Activated CD4-positive, alpha-beta T cell treated with anti-CD3 and anti-CD28 coated beads, Interleukin-10, Interleukin-2, amounts not matched to agents 100 ng/mL and 50 ng/mL, durations not matched to agents 16 hours and 8 hours (primary cell): ENCODE results near the gene SLC22A7.
"Not testable (repeated sequence)": the region's sequence is repeated elsewhere in the genome, so short reads cannot be mapped to it uniquely, and the experiment has no call there.

ENCODE experiments used
- DNase-seq: peaks from one replicate; pipeline ENCODE4 v3.0.0-alpha.2; 2020

SLC22A7 gene

DNA sequence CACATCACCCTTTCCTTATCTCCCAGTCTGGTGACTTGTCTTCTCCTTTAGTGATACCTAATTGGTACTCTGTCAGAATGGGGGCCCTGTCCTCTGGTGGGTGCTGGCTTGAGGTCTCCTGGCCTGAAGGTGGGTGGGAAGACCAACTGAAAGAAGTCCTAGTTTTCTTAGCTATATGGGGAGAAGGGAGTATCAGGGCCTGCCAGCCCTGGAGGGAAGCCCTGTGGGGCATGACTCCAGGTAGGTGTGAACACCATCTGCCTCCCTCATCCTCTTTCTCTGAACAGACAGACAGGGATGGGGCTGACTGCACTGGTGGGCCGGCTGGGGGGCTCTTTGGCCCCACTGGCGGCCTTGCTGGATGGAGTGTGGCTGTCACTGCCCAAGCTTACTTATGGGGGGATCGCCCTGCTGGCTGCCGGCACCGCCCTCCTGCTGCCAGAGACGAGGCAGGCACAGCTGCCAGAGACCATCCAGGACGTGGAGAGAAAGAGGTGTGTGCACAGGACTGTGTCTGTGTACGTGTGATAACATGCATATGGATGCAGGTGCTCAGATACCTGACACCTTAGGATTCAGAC lies 5.8 kb downstream of the SLC22A7 start:
- no peak for DNase-seq

DNA sequence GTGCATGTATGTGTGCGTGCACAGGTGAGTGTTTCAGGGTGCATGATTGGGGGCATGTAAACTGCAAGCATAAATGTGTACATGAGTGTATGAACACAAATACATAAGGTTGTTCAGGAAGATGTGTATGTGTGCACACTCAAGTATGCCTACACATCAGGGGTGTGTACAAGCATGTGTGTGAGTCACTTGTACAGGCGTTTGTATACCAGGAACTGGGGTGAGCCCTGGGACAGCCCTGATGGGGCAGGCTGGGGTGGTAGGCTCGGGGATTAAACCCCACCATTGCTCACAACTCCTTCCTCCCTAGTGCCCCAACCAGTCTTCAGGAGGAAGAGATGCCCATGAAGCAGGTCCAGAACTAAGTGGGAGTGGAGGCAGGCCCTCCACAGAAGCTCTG lies 6.3 kb downstream of the SLC22A7 start:
- DNase-seq: no peak

DNA sequence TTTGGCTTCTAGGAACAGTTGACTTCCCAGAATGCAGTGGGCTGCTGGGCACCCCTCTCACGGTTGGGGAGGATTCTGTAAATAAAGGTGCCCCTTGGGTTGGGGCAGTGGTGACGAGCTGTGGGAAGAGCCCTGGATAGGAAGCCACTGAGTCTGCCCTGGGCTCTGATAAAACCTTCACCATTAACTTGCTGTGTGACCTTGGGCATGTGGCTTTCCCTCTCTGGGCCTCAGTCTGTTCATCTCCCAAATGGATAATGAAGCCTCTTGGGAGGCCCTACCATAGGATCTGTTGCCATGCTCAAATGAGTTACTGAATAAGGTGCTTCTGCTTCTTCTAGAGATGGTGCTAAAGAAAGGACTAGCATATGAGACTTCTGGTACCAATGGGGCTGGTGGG lies 6.8 kb downstream of the SLC22A7 start:
- no peak for DNase-seq

DNA sequence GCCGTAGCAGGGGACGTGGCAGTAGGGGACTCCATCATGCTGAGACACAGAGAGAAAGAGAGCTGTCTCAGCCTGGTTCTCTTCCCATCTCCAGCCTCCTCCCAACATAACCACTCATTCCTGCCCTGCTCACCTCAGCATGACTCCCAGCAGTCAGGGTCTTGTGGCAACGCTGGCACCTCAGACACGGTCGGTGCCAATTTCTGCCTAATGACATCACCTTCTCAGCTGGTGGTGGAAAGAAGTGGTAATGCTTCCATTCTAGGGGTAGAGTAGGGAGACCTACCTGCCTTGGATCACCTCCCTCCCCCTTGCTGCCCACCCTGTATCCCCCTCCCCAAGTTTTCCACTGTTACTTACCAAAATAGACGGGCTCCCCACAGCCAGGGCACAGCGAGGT lies 8.0 kb downstream of the SLC22A7 start:
- no peak for DNase-seq

DNA sequence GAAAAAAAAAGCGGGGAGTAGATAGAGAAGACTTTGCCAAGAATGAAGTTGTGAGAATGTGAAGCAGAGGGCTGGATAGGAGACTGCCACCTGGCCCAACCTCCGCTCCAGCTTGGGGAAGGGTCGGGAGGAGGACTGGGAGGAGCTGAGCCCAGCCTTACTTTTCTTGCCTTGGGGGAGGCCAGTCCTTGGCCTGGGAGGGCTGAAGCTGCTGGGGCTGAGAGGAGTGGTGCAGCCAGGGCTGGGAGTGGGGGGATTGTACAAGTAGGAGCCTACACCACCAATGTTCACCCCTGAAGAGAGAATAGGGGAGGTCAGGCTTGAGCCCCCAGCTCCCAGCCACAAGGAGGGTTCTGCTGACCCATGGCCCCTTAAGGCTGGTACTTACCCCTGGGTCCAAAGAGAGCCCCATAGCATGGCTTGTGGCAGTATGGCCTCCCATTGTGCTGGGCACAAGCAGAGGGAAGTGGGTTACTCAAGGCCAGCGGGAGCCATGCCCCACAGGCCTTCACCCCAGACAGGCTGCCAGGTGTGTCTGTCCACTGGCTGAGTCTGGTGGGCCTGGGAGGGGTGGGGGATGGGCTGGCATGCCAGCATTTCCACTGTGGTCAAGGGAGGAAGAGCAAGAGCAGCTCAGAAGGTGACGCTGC lies 9.5 kb downstream of the SLC22A7 start:
- DNase-seq: no peak

DNA sequence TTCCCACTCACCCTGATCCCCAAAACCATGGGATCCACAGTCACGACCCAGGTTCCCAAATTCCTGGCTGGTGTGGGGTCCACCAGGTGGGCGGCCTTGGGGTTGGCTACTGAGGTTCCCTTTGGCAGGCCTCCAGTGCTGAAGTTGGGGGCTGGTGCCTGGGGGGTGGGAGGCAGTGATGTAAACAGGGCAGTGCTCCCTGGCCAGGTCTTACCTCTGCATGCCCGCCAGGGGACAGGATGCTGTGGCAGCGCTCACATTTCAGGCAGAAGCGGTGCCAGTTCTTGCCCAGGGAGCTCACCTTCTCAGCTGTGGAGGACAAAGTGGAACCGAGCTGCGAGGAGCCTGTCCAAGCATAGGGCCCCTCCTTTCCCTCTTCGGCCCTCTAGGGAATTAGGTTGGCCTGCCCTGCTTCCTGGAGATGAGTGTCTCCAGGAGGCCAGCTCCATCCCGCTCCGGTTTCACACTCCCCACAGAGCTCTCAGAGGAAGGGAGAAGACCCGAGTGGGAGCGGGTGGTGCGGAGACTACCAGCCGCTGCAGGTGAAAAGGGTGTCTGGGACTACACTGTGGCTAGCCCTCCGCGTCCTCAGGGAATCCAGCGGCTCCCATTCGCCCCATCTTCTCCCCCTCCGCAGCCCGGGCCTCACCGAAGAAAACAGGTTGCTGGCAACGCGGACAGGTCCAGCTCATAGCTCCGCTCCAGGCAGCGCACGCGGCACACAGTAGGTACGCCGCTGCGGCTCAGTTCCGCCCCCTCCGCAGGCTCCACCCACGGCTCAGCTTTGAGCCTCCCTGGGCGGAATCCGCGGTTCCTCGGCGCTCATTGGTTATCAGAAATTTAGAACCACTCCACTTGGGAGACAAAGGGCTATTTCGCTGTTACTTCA lies 10.3 kb downstream of the SLC22A7 start, which contains the start of gene CRIP3:
Gene CRIP3 (minus strand): TSS at position 726 of the 889 bp plus-strand sequence. CDS start 34 bp downstream, at position 692.
- DNase-seq: peak; percentile 52

DNA sequence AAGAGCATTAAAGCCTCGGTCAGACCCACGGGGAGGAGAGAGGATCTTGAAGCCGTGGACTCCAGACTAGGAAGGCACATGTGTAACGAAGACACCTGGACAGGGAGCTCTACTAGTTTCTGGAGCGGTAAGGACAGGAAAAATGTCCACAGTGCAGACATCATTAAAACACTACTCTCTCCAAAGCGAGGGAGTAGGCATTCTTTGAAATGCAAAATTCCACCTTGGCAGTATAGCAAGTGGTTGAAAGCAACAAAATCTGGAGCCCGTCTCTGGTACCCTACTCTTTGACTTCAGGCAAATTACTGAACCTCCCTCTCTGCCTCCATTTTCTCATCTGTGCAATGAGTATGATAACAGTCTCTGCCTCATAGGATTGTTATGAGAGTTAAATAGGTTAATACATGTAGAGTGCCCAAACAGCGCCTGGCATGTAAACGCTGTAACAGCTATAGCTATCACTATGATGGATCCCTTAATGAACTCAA lies 11.0 kb downstream of the SLC22A7 start:
- DNase-seq: no peak

DNA sequence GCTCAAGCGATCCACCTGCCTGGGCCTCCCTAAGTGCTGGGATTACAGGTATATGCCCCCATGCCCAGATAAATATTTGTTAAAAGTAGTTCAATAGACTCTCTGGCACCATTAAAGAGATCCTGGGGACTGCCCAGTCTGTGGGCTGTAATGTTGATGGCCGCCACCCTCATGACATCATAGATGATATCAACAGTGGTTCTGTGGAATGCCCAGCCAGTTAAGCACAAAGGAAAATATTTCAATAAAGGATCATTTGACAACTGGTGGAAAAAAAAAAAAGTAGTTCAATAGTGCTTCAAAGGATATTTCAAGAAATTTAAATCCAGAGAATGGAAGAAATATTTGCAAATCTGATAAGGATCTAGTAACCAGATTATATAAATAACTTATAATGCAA lies 12.1 kb downstream of the SLC22A7 start:
- DNase-seq: no peak

DNA sequence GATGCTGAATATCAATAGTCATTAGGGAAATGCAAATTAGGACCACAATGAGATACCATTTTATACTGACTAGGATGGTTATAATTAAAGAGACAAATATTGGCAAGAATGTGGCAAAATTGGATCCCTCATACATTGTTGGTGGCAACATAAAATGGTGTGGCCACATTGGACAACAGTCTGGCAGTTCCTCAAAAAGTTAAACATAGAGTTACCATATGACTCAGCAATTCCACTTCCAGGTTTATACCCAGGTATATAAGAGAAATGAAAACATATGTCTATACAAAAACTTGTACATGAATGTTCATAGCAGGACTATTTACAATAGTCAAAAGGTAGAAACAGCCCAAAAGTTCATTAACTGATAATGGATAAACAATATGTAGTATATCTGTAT lies 12.6 kb downstream of the SLC22A7 start:
- no peak for DNase-seq

DNA sequence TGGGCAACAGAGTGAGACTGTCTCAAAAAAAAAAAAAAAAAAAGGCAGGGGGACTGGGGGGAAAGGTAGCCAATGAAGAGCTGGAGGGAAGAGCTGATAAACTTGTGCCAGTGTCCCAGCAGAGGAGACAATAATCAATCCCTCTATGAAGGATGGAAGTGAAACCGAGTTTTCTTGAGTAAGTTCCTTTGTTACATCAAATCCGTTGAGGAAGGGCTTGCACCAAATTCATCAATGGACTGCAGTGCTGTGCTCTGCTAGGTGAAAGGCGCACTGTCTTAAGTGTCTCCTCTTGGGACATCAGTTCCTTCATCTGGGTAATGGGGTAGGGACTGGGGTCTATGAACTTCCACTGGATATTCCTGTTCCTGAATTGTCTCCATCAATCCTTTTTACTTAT lies 13.6 kb downstream of the SLC22A7 start:
- DNase-seq: no peak

DNA sequence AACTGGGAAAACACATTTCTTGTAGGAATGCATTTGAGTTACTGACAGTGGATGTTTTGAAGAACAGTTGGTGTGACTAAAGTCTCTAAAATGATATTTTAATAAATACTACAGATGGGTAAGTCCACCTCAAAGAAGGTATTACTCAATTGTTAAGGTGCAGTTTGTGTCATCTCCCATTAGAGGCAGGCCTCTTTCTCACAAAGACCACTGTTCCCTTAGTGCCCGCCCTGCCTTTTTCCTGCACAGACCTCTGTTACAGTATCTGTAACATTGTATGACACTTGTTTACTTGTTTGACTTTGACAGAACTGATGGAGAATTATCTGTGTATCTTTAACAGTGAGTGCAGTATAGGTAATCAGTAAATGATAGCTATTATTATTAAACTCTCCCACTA lies 15.8 kb downstream of the SLC22A7 start:
- no peak for DNase-seq

DNA sequence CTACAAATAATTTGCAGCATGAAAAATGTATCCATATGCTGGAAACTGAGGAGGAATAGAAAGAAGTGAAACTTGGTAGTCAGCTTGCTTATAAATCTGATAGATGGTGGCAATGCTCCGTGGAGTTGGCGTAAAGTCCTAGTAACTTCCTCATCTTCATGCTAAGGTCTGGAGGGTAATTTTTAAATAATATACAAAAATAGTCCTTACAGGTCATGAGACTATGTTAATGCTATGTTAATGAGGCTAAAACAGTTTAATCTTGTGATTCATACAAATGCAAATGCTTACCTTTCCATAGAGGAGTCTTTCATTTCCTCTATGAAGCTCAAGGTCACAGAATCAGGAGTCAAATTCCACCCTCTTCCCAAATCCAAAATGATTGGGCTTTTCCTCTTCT lies 20.0 kb downstream of the SLC22A7 start:
- DNase-seq: no peak

DNA sequence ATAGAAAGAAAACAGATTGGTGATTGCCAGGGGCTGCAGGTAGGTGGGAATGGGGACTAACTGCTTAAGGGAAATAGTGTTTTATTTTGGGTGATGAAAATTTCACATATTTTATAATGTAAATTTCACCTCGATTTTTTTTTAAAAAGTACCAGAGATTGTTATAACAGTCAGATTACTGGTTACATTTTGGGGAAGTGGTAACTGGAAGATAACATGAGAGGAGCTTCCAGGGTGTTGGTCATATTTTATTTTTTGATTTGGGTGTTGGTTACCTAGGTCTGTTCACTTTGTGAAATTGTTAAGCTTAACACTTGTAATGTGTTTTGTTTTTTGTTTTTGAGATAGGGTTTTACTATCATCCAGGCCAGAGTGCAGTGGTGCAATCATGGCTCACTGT lies 27.8 kb downstream of the SLC22A7 start:
- DNase-seq: no peak

DNA sequence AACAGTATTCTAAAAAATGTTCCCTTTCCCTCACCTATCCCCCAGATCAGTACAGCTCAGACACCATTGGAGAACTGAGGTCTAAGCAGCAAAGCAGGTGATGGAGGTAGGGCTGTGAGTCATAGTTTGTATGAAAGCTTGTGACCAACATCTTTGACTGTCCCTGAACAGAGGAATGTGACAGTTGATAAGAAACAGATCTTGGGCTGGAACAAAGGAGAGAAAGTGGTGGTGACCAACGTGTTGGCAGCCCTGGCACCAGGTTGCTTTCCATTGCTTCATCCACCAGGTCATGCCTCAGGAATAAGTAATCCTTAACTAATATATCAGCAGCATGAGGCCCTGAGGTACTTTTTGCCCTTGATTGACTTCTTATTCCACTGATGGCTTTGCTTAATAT lies 30.5 kb downstream of the SLC22A7 start:
- no peak for DNase-seq

DNA sequence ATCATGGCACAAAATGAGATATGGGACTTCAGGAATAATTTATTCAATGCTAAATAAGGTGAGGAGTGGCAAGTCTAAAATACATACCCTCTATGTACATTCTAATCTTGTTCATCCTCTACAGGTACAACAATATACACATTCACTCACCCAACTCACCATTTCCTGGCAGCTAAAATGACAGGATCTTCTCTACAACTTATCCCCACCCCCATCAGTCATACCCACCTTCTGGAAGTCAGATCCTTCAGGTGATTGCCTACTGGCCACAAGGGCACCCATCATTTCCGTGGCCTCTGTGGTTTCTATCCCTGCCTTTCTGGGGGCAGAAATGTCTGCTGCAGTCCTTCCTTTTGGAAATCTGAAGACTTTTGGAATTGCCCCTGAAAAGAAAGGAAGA lies 33.4 kb downstream of the SLC22A7 start:
- no peak for DNase-seq

DNA sequence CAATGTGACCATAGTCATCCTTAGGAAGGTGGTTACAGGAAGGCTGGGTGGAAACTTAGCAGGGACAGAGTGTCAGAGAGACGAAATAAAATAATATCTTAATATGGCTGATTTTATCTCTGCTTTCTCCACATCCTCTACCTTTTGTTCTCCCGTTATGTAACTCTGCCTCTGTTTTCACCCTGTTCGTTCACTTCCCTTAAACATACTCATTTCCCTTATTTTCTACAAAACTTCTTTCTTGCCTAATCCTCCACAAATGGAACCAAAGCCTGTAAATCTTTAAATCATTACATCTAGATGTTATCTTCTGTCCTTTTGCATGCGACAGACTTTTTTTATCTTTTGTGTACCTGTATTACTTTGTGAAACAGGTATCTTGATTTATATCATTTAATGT lies 33.8 kb downstream of the SLC22A7 start:
- no peak for DNase-seq

DNA sequence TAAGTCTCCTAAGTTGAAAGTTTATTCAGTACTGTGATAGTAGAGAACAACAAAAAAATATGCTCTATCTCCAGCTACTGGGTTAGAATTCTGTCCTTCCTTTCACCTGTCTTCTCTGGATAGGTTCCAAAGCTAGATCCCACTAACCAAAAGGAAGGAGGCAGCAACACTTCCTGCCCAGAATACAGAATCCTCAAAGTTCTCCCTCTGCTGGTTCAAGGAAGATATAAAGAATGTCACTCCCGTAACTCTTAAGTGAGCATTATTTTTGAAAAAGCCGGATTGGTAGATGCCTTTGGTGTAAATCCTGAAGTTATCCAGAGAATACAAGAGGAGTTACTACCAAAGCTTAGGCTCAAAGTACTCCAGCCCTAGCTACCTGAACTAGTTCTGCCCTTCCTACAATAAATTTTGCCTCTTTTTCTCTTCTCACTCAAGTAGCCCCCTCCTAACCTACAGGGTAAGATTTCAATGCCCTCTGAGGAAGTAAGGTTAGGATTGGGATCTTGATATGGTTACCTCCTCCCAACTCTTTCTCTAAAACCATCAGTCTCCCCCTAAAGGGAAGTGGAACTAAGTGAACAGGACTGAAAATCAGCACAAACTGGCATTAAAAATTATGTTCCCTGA lies 36.5 kb downstream of the SLC22A7 start:
- DNase-seq: peak; percentile 5

DNA sequence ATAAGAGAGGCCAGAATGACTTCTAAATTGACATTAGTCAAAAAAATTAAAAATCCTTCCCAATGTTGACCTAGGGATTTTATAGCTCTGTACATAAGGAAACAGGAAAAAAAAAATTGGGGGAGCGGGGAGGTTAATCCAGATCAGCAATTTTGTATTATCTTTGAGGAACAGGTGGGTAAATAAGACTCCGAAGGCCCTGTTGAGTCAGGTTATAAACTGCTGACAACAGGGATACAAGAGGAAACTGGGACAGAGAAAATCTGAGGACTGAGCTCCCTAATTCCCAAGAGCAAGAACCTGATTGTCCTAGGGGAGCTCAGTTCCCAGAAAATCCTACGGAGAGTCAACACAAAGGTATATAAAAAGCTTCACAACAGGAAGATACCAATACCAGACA lies 37.4 kb downstream of the SLC22A7 start:
- DNase-seq: no peak

DNA sequence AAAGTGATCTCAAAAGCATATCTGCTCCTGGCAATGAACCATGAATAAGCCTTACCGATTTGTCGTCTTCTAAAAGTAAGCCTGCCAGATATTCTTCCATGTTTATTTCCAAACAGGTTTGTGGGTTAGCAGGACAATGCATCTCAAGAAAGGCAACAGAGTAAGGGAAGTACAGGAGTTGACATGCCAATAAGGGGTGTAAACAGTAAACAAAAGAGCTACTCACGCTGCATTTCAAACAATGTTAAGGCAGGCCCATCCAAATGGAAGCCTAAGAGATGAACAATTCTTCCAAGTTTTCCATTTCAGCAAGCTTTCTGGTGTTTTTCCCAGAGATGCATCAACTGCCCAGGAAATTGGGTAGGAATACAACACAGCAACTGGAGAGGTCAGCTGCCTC lies 38.3 kb downstream of the SLC22A7 start:
- no peak for DNase-seq

DNA sequence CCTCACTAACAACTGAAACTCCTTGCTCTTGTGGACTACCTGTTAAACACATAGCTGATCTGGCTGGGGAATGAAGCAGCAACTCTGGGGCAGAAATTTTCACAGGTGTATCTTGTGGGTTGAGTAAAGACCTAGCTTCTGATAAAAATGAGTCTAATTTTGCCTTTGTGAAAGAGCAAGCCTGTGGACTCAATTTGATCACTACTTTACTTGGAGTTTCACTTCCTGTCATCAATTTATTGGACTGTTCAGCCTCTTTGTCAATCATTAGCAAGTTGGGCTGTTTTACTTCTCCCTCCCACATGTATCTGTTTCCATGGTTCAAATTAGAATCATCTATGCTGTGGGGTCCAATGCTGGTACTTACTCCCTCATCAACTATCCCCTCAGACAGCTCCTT lies 40.2 kb downstream of the SLC22A7 start:
- DNase-seq: no peak

DNA sequence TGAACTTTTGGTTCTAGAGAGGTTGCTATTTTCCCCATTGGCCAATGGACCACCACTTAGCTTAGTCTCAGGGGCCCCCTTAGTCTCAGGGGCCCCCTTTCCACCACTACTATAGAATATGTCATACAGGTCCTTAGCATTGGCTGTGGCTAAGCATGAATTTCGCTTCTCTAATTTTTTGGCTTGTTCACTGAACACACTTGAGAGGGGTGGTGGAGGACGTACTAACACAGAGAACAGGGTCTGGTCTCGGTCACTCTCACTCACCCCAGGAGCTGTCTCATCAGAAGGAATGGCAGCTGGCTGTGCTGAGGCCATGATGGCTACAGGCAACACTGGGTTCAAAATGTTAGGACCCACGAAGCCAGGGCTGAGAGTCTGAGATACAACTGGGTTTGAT lies 41.1 kb downstream of the SLC22A7 start:
- DNase-seq: no peak

DNA sequence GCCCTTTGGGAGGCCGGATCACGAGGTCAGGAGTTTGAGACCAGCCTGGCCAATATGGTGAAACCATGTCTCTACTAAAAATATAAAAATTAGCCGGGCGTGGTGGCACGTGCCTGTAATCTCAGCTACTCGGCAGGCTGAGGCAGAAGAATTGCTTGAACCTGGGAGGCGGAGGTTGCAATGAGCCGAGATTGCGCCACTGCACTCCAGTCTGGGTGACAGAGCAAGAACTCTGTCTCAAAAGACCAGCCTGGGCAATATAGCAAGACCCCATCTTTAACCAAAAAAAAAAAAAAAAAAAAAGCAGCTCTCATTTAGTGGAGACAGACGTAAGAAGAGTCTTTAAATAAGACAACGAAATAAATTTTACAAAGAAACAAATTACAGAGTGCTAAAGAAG lies 48.2 kb downstream of the SLC22A7 start:
- DNase-seq: not testable (repeated sequence)

DNA sequence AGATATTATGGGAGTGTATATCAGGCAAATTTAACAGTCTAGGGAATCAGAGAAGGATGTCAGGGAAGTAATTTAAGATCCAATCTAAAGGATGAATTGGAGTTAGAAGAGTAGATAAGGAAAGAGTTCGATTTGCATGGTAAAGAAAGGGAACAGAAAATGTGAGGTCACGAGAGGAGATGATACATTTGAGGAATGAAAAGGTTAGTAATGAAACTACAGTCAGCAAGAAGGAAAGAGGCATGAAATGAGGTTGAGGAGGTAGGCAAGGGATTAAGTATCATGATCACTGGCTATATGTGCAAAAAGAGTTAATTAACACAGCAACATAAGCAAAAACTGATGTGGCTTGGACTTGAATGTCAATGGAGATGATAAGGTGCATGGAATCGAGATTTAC lies 49.0 kb downstream of the SLC22A7 start:
- DNase-seq: no peak
